Amniotic stem cell (primary cell): ENCODE data around the gene RHOBTB1.
"Not testable (repeated sequence)": the region's sequence is repeated elsewhere in the genome, so short reads cannot be mapped to it uniquely, and the experiment has no call there.

ENCODE experiments used
- DNase-seq: peaks from one replicate; lab custom pipeline; 2025; lab: John Stamatoyannopoulos, UW

The RHOBTB1 gene

DNA sequence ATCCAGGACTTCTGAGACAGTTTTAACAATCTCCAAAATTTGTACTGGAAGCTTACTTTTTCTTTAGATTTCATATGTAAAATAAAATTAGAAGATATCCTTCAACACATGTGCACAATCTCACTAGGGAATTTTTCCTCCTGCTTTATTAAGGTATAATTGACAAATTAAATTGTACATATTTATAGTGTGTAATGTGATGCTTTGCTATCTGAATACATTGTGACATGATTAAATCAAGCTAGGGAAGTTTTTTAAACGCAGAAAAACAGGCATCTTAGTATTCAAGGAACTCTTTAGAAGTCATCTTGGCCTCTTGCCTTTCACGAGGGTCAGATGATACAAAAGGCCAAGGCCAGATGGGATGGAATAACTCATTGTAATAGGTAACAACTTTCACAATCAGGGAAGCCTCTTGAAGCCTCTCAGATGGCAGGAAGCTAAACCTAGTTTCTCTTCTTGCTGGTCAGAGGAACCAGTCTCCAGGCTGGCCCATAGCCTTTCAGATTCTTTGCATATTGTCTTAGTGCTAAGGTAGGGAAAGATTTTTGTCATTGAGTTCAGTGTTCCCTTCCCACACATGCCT lies 78.7 kb downstream of the RHOBTB1 start:
- no peak for DNase-seq

GRCh38 chr10:60863796-60864195 lies 80.2 kb downstream of the RHOBTB1 start:
- no peak for DNase-seq

DNA sequence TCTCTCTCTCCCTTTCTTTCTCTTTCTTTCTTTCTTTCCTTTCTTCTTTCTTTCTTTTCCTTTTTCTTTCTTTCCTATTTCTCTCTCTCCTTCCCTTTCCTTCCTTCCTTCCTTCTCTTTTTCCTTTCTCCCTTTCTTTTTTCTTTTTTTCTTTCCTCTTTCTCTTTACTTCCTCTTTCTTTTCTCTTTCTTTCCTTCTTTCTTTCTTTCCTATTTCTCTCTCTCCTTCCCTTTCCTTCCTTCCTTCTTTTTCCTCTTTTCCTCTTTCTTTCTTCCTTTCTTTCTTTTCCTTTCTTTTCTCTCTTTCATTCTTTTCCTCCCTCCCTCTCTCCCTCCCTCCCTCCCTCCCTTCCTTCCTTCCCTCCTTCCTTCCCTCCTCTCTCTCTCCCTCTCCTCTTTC lies 81.5 kb downstream of the RHOBTB1 start:
- no peak for DNase-seq

GRCh38 chr10:60856405-60856804 lies 87.6 kb downstream of the RHOBTB1 start:
- no peak for DNase-seq

GRCh38 chr10:60853637-60854036 lies 90.3 kb downstream of the RHOBTB1 start:
- no peak for DNase-seq

- no peak for DNase-seq
These were observed 90.9 kb downstream of the RHOBTB1 start for GRCh38 chr10:60853107-60853506.

DNA sequence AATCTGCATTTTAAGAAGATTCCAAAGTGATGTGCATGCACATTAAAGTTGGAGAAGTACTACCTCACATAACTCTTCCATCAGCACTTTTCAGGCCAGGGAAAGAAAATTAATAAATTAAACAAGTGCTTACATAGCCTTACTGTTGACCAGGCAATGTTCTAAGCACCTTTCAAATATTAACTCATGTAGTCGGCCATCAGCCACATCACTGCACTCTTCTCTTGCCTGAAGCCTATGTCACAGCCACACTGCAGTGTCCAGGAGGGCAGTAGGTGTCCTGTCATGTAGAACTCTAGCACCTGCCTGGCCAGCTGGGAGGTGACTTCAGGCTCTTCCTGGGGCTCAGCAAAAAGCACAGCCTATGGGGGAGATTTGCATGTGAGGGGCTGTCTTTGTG lies 94.2 kb downstream of the RHOBTB1 start:
- DNase-seq, result no peak

GRCh38 chr10:60849217-60849616 lies 94.8 kb downstream of the RHOBTB1 start:
- no peak for DNase-seq

- no peak for DNase-seq
These were observed 95.3 kb downstream of the RHOBTB1 start for GRCh38 chr10:60848680-60849079.

DNA sequence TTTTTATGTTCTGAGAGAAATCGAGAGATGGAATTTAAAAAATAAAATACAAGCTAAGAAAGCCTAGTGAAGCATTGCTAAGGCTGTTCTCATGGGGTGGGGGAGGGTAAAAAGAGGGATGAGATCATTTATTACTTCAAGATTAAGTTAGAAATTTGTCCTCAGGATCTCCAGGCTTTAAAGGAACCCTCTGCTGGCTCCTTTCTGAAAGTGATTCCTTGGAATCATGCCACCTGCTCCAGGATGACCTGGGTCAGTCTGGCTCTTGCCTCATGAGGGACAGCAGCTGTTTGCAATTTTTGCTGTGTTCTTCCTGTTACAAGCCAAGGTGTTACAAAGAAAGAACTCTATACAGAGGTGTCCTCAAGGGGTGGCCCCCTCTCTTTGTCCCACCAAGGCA lies 95.9 kb downstream of the RHOBTB1 start:
- no peak for DNase-seq

GRCh38 chr10:60846173-60846572 lies 97.8 kb downstream of the RHOBTB1 start:
- DNase-seq, result peak; percentile 29

GRCh38 chr10:60845038-60845437 lies 98.9 kb downstream of the RHOBTB1 start:
- DNase-seq, result no peak

DNA sequence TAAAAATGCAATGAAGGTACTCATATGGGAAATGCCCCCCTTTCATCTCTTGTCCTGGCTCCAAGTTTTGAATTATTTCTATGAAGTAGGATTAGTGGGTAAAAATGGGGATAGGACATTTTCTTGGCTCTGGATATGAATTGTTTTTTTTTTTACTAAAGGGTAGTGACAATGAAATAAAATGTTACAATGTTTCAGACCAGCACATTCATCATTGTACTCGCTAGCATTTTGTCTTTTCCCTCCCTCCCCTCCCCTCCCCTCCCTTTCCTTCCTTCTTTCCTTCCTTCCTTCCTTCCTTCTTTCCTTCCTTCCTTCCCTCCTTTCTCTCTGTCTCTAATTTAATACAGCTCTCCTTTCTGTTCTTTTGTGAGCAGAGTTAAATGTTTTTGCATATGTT lies 101.3 kb downstream of the RHOBTB1 start:
- no peak for DNase-seq

- DNase-seq, result not testable (repeated sequence)
These were observed 102.8 kb downstream of the RHOBTB1 start for GRCh38 chr10:60841227-60841626.

DNA sequence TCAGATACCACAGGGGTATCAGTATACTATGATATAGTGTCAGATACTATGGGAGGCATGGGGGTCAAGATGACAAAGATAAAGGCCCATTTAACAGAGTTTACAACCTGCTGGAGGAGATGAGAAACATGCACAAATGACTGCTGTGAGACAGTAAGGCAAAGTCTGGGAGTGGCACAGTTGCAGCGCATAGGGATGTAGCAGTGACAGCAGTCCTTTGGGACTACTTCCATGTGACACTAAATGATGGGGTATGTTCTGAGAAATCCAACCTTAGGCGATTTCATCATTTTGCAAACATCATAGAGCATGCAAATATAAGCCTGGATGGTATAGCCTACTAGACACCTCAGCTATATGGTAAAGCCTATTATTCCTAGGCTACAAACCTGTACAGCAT lies 108.9 kb downstream of the RHOBTB1 start:
- DNase-seq, result no peak

GRCh38 chr10:60834401-60834800 lies 109.6 kb downstream of the RHOBTB1 start:
- no peak for DNase-seq

DNA sequence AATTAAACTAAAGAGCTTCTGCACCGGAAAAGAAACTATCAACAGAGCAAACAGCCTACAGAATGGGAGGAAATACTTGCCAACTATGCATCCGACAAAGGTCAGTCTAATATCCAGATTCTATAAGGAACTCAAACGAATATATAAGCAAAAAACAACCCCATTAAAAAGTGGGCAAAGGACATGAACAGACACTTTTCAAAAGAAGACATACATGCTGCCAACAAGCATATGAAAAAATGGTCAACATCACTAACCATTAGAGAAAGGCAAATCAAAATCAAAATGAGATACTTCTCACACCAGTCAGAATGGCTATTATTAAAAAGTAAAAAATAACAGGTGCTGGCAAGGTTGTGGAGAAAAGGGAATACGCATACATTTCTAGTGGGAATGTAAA lies 111.8 kb downstream of the RHOBTB1 start:
- DNase-seq, result not testable (repeated sequence)

DNA sequence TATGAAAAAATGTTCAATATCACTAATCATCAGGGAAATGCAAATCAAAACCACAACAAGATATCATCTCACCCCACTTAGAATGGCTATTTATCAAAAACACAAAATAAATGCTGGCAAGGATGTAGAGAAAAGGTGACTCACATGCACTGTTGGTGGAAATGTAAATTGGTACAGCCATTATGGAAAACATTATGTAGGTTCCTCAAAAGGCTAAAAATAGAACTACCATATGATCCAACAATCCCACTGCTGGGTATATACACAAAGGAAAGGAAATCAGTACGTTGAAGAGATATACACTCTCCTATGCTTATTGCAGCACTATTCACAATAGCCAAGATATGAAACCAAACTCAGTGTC lies 115.5 kb downstream of the RHOBTB1 start:
- DNase-seq, result no peak

- DNase-seq, result no peak
These were observed 116.0 kb downstream of the RHOBTB1 start for GRCh38 chr10:60827791-60828488.

DNA sequence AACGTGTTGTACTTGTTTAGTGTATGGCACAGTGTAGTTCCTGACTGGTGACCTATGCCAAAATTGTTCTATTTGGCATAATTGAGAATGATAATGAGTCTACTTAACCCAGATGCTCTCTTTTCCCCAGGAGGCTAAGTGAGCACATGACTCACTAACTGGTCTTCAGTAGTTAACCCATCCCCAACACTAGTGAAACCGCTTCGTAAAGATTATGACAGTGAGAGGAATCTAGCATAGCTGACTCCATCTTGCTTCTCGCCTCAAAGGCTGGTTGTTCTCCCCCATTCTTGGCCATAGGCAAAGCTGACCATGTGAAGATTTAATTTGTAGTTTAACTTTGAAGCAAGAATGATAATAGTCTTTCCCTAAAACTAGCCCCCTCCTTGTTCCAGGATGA lies 118.5 kb downstream of the RHOBTB1 start:
- DNase-seq, result no peak

DNA sequence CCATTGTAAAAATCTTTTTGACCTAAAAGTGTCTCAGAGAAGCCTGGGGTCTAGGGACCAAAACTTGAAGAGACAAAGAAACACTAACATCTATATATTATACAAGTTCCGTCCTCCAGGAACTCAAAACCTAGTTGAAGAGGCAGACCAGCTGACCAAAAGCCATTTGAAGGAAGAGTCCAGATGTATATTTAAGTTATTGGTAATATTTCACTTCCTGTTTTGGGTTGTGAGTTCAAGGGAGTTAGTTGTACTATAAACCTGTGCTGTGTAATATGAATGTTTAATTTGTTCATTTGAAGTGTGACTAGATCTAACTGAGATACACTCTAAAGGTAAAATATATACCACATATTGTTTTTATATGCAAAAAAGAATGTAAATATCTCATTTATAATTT lies 120.7 kb downstream of the RHOBTB1 start:
- no peak for DNase-seq

- no peak for DNase-seq
These were observed 121.2 kb downstream of the RHOBTB1 start for GRCh38 chr10:60822809-60823208.

GRCh38 chr10:60821656-60822055 lies 122.3 kb downstream of the RHOBTB1 start:
- DNase-seq, result no peak

DNA sequence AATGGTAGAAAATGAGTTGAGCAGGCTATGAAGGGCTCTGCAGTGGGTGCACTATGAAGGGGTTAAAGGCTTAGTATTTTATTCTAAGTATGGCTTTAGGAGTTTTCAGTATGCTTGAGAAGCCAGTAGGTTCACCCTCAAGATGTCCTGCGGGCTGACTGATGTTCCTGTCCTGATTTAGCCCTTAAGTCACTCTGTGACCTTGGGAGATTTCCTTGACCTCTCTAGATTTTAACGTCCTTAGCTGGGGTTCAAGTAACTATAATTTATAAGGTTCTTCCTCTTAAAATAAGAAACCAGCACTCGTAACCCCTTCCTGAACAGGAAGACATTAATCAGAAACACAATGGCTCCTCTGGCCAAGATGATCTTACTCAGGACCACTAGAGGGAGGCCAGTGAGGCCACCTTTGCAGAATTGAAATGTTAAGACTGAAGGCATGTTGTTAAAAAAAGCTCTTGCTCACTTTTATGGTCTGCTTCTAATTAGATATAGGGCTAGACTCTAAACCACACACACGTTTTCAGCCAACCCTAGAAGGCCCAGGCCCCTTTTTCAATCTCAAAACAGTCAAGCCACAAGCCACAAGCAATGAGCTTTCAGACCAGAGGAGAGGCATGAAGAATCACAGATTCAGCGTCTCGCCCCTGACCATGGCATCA lies 123.8 kb downstream of the RHOBTB1 start:
- DNase-seq, result no peak
